ENCODE data around the gene ABCA12.

GRCh38 chr2:215020283-215020682 lies 118.1 kb downstream of the ABCA12 start:
- TF ChIP-seq SIN3A (IDR thresholded peaks at IDR 0.05; ENCODE audit: borderline replicate concordance, insufficient read depth, low read length), result no peak
- no peak for TF ChIP-seq REST (IDR thresholded peaks at IDR 0.05; ENCODE audit: insufficient read depth in 1 of 2, low read depth in 2 of 2, low read length in 2 of 2)

All from PFSK-1 (cell line).